GM18508 (cell line): ENCODE data around the gene EXOC2.
A peak's percentile ranks its signal among the peaks of the same experiment; 100 is the strongest.
"Not testable (repeated sequence)": the region's sequence is repeated elsewhere in the genome, so short reads cannot be mapped to it uniquely, and the experiment has no call there.

ENCODE experiments used
- ATAC-seq: cut with Tn5 transposase; IDR thresholded peaks from one replicate; pipeline ENCODE4 v1.9.1; 2021; ENCODE audit warnings: moderate number of reproducible peaks; ENCODE audit not compliant: insufficient read depth, unreplicated experiment

The EXOC2 gene

DNA sequence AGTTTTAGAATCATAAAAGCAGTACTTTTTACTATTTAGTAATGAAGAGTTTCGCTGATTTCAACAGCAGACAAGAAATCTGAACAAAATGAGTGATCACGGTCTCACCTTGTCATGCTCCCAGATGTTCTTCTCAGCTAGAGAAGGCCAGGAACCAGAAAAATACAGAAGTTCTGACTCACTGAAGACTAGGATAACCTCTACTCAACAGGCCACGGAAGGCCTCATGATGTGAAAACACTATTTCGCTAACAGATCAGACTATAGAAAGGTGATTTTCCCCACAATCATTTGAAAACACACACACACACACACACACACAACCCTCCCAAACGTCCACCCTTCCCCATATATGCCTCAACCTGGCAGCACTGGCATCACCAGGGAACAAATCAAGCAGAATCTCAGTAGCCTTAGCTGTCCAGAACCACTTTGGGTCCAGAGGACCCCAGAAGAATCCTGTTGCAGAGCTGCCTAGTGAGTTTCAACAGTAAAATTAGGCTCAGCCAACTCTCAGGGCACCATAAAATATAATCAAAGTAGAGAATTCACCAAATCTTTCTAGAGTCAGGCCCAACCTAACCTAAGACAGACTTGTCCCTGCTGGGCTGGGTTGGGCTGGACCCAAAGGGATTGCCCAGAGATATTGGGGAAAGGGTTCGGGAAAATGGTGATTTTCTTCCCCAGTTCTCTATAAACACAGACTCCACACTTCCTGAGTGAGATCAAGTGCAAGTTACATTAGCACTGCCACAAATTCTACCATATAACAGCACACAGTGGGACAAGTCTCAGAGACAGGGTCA is 7.9 kb downstream of the EXOC2 start:
- ATAC-seq = peak; percentile 57

DNA sequence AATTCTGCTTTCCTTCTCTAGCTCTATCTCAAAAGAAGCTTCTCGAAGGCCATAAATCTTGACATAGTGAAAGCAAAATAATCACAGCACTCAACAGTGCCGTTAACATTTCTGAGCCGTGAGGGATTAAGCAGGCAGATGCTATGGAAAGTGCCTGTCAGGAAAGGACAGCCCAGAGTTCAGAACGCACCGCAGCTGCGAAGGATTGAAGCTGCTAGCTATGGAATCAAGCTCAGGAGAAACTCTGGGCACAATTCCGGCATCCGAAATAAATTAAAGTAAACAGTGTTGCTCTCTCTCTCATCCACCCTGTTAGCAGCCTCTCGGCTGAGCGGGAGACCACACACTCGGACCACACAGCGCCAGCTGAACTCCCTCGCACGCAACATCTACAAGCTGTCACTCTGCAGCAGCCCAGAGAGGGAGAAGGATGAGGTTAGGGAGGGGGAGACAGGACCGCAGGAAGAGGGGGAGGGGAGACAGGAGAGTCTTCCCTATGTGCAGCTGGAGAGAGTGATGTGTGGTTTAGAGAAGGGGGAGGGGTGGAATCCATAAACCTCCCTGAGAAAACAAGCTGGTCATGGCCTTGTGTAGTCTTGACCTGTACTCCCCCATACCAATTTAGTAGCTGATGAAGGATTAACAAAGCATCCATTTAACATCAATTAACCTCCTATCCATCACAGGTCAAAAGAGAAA is 9.0 kb downstream of the EXOC2 start:
- no peak for ATAC-seq

DNA sequence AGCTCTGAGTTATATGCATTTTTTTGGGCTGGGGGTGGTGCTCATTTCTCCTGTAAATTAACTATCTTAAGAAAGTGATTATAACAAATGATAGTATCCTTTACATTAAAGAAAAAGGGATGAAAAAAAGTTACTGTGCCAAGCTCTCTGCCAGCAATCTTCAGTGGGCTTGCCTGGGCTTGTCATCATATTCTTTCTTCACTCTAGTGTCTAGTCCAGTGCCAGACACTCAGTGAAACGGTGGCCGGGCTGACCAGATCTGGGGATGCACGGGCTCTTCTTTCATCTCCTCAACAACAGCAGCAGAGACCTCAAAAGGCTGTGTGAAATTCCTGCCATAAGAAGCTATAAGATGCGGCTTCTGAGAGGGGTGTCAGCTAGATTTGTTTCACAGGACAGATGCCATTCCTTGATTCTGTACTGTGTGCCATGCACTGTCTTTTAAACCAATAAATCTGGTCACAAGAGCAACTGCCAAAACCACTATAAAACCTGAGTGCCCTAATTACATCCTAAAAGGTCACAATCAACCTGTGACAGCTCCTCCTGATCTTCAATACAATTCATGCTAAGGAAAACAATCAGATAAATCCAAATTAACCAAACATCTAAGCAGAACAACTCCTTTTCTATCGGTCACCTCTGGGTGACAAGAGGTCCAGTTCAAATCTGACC is 12.1 kb downstream of the EXOC2 start:
- ATAC-seq = no peak

DNA sequence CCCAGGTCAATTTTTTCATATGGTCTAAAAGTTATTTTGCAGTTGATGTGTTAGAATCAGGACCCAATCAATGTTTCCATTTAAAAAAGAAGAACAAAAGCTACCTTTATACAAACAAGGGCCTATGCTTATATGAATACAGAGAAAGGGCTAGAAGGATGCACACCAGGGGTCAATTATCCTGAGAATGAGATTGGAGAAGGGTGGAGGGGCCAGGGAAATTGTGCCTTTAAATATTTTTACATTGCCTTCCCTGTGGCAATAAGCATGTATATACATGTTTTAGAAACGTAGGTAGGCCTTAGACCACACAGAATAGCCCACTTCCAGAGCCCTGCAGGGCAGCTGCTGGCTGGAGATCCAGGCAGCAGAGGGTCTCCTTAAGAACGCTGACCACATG is 12.7 kb downstream of the EXOC2 start:
- ATAC-seq = no peak

DNA sequence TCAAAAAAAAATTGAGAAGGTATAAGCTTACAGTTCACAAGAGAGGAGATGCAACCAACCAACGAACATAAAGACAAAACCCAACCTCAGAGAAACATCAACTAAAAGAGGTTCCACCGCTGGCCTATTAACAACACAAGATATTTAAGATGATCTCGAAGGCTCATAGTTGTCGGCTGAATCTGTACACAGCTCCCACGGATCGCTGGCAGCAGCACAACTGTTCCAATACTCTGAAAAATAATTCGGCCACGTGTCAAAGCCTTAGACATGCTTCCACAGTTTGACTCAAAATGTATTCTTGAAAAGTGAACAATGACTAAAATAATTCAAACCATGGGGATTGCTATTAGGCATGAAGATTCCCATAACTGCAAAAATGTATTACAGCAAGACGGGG is 13.7 kb downstream of the EXOC2 start:
- no peak for ATAC-seq

DNA sequence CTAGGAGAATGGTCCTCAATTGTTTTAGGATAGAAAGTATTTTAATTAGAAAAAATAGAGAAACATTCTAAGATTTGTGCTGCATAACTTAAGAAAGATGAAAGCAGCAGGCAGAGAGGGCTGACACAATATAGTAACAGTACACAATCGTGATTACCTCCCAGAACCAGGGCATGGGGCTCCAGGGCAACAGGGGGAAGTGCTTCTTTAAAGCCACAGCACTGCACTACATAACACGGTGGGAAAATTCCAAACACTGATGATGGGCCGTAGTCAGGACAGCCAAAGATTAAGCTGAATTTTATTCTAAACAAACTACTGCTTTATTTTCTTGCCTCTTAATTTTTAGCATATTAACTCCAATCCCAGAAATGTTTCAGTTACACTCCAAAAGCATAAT is 14.4 kb downstream of the EXOC2 start:
- ATAC-seq = no peak

DNA sequence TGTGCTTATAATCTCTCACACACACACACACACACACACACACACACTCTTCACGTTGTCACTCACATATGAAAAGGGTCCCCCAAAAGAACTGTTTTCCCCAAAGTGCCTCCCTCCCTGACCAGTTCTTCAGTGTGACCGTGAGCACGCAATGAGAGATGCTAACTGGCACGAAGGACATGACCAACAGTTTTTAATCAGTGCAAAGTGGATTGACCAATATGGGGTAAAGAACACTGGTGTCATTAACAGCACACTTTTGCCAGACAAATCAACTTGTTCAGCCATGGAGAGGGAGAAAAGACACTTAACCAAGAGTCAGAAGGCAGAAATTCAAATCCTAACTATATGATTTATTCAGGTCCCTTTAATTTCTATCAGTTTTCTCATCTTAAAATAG is 15.0 kb downstream of the EXOC2 start:
- no peak for ATAC-seq

DNA sequence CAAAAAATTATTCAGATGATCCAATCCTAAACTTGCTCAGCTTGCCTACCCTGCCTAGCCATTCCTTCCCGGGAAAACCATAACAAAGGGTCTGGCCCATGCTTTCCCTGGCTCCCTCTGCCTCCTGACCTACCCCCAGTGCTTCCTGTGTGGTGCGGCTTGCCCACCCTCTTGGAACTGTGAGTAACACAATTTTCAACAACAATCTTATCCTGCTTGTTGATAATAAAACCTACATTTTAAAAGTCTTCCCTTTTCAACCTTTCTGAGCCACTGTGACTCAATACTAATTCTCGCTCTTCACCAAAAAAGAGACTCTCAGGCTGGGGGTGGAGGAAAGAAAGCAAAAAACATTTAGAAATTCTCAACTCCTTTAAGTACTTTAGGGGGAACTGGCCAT is 18.0 kb downstream of the EXOC2 start:
- ATAC-seq = no peak

DNA sequence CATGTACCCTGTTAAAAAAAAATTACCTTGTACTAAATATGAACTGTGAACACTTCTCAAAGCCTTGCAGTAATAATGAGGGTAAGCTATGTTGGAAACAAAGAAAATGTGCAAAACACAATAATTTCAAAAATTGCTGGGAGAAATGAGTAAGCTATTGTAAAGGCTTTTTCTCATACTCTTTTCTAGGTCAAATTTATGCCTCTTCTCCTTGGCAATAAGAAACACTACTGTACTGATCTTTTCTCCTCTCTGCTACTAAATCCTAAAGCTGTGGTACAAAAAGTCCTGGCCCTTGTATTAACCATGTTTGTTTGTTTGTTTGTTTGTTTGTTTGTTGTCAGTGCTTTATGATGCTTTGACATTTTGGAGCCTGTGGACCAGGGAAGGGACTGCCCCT is 18.5 kb downstream of the EXOC2 start:
- ATAC-seq = no peak

DNA sequence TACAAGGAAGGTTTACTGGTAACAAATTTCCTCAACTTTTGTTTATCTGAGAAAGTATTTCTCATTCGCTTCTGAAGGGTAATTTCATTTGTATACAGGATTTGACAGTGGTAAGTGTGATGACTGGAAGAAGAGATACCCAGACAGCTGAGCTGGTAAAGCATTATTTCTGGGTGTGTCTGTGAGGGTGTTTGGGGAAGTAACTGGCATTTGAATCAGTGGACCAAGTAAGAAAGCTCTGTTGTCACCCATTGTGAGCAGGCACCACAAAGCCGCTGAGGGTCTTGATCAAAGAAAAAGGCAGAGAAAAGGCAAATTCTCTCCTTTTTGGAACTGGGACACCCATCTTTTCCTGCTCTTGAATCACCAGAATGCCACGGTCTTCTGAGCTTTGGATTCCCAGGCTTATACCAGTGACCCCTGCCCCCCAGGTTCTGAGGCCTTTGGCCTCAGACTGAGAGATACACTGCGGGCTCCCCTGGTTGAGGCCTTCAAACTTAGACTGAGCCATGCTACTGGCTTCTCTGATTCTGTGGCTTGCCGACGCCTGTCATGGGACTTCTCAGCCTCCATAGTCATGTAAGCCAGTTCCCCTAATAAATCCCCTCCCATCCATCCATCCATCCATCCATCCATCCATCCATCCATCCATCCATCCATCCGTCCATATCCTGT is 25.5 kb downstream of the EXOC2 start:
- no peak for ATAC-seq

DNA sequence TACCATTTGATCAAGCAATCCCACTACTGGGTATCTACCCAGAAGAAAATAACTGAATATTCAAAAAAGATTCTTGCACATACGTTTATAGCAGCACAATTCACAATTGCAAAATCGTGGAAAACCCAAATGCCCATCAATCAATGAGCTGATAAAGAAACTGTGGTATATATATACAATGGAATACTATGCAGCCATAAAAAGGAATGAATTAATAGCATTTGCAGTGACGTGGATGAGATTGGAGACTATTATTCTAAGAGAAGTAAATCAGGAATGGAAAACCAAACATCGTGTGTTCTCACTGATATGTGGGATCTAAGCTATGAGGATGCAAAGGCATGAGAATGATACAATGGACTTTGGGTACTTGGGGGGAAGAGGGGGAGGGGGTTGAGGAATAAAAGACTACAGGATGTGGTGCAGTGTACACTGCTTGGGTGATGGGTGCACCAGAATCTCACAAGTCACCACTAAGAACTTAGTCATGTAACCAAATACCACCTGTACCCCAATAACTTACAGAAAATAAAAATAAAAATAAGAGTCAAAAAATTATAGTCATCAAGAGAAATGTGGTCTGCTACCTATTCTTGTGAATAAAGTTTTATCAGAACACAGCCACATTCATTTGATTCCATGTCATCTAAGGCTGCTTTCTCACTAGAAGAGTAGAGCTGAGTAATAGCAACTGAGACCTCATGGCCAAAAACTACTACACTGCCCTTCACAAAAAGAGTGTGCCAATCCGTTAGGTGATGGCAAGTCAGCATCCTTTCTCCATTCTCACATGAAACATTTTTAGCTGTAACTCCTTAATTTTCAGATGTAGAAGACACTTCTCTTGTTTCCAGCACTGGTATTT is 27.3 kb downstream of the EXOC2 start:
- no peak for ATAC-seq

DNA sequence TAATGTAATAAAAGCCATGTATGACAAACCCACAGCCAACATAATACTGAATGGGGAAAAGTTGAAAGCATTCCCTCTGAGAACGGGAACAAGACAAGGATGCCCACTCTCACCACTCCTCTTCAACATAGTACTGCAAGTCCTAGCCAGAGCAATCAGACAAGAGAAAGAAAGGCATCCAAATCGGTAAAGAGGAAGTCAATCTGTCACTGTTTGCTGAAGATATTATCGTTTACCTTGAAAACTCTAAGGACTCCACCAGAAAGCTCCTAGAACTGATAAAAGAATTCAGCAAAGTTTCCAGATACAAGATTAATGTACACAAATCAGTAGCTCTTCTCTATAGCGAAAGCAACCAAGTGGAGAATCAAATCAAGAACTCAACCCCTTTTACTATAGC is 29.2 kb downstream of the EXOC2 start:
- not testable (repeated sequence) for ATAC-seq

DNA sequence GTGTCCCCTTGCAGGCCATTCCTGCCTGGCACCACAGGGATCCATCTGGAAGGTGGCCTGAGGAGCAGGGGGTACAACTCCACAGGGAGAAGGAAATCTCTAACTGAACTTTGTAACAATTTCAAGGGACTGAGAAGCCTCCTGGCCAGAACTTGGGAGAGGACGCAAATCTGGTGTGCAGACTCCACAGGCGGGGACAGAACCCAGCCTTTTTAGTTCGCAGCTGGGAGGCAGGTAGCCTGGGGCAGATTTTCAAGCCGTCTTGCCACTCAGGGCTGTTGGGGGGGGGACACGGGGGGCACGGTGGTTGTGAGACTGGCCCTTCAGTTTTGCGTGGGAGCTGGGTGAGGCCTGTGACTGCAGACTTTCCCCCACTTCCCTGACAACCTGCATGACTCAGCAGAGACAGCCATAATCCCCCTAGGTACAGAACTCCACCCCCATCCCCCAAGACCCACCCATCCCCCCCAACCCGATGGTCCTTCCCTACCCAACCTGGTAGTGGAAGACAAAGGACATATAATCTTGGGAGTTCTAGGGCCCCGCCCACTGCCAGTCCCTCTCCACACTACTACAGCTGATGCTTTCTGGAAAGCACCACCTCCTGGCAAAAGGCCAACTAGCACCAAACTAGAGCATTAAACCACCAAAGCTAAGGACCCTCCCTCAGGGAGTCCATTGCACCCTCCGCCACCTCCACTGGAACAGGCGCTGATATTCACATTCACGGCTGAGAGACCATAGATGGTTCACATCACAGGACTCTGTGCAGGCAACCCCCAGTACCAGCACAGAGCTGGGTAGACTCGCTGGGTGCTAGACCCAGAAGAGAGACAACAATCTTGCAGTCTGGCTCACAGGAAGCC is 33.0 kb downstream of the EXOC2 start:
- ATAC-seq = no peak

DNA sequence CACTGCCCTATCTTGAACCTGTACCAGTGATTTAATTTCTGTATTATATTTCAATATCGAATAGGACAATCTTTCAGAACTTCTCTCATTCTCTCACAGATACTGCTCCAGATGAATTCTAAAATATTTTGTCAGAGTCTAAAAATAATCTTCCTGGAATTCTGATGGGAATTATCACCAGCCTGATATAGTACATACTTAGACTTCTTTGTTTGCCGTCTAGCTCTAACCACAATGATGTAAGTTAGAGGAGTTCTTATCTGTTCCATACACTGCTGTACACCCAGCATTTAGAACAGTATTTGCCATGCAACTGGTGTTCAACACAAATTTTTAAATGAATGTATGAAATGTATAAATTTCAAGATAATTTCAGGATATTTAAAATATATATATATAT is 34.7 kb downstream of the EXOC2 start:
- no peak for ATAC-seq

DNA sequence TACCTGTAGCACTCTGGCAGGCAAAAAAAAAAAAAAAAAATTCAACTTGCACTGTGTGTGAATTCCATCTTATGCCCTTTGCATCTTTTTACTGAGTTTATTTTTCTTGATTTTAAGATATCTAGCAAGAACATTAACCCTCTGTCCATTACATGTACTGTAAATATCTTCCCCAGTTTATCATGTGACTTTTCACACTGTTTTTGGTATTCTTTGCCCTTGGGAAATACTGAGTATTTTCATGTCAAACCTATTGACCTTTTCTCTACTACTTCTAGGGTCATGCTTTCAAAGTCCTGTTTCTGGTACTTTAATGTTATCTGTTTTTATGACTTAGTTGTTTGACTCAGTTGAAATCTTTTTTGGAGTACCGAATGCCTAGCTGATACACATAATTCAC is 35.2 kb downstream of the EXOC2 start:
- ATAC-seq = no peak

DNA sequence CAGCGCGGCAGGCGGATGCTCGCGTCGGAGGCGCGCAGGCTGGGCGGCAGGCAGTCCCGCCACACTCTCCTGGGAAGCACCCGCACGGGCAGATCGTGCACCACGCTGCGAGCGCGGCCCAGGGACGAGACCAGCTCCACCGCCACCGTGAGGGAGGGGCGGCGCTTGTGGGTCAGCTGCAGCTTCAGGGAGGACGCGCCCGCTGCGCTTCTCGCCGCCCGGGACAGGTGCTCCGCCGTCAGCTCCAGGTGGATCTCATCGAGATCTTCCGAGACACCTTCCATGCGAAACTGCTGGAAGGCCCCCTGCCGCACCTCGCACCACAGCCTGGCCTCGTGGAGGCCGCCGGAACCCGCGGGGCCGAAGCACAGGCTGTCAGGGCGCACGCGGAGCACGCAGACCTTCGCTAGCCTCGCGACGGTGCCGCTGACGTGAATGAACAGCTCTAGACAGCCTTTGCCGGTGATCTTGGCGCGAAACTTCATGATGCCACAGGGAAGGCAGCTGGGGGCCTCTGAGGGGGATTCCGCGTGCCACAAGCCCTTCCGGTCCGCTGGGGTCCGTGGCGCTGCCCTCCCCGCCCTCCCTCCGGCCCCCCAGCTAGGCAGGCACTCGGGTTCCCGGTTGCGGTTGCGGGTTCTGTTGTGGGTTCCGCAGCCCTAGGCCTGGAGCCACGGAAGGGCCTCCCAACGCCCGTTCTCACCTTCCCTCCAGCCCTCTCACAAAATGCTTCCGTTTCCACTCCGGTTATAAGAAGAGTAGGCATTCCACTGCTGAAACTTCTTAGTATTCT is 36.3 kb downstream of the EXOC2 start, which contains the start of gene HUS1B:
TSS of gene HUS1B (minus strand) at position 641 of the 793 bp plus-strand sequence. CDS start at position 485, 156 bp downstream.
- no peak for ATAC-seq

DNA sequence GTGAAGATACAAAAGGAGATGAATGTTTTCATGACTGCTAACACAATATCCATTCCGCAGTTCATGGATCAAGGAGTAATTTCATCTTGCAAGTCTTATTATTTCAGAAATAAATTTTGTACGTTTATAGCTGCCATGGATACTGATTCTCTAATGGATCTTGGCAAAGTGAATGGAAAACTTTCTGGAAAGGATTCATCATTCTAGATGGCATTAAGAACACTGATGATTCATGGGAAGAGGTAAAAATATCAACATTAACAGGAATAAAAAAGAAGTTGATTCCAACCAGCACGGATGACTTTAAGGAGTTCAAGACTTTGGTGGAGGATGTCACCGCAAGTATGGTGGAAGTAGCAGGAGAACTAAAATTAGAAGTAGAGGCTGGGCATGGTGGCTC is 38.8 kb downstream of the EXOC2 start:
- ATAC-seq = no peak

DNA sequence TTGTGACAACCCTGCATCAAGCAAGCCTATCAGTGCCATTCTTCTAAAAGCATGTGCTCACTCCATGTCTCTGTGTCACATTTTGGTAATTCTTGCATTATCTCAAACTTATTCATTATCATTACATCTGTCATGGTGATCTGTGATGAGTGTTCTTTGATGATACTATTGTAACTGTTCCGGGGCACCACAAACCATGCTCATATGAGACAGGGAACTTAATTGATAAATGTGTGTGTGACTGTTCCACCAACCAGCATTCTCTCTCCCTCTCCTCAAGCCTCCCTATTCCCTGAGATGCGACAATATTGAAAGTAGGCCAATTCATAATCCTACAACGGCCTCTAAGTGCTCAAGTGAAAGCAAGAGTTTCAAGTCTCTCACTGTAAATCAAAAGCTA is 40.1 kb downstream of the EXOC2 start:
- ATAC-seq = no peak
